H9 (cell line): ENCODE measurements around the gene TUBB6. TPM values are rescaled to one million over a fixed set of nuclear protein-coding genes. Genes with fewer than 3 reads are reported as not detected.

ENCODE experiments used
- DNase-seq: peaks from one replicate; pipeline ENCODE4 v3.0.0-alpha.2; 2017
- H2AFZ ChIP-seq: one replicate; pipeline ENCODE4 v1.6.1; 2013; ENCODE audit warnings: mild to moderate bottlenecking, low read length, control low read depth, moderate library complexity
- H2AK5ac ChIP-seq: 2 replicates; pipeline ENCODE4 v1.6.1; 2013; ENCODE audit warnings: low read length, control low read depth, mixed read lengths; ENCODE audit not compliant: insufficient read length
- H2BK120ac ChIP-seq: one replicate; pipeline ENCODE4 v1.6.1; 2013; ENCODE audit warnings: low read depth, mild to moderate bottlenecking, low read length, control low read depth, inconsistent platforms; ENCODE audit not compliant: poor library complexity, severe bottlenecking
- H2BK12ac ChIP-seq: 2 replicates; pipeline ENCODE4 v1.6.1; 2013; ENCODE audit warnings: low read length, control low read depth, mixed read lengths, low read depth; ENCODE audit not compliant: insufficient read length
- H2BK15ac ChIP-seq: 2 replicates; pipeline ENCODE4 v1.6.1; 2013; ENCODE audit warnings: low read depth, low read length, control low read depth
- H2BK20ac ChIP-seq: one replicate; pipeline ENCODE4 v1.6.1; 2013; ENCODE audit warnings: low read depth, mild to moderate bottlenecking, low read length, control low read depth, inconsistent platforms; ENCODE audit not compliant: poor library complexity, severe bottlenecking
- H2BK5ac ChIP-seq: 2 replicates; pipeline ENCODE4 v1.6.1; 2013; ENCODE audit warnings: low read length, control low read depth, mixed read lengths; ENCODE audit not compliant: insufficient read length
- H3K14ac ChIP-seq: 2 replicates; pipeline ENCODE4 v1.6.1; 2013; ENCODE audit warnings: low read length, control low read depth; ENCODE audit not compliant: insufficient read depth
- H3K18ac ChIP-seq: 2 replicates; pipeline ENCODE4 v1.6.1; 2013; ENCODE audit warnings: low read depth, mild to moderate bottlenecking, mixed read lengths, low read length, control low read depth; ENCODE audit not compliant: insufficient read length
- H3K23ac ChIP-seq: 2 replicates; pipeline ENCODE4 v1.6.1; 2013; ENCODE audit warnings: low read length, control low read depth, mixed read lengths, low read depth; ENCODE audit not compliant: insufficient read length
- H3K23me2 ChIP-seq: 2 replicates; pipeline ENCODE4 v1.6.1; 2013; ENCODE audit warnings: low read depth, mild to moderate bottlenecking, mixed read lengths, low read length, control low read depth; ENCODE audit not compliant: insufficient read length, poor library complexity, severe bottlenecking
- H3K27ac ChIP-seq: 2 replicates; pipeline ENCODE4 v1.5.1; 2013; ENCODE audit warnings: low read length, control low read depth, mixed read lengths, low read depth; ENCODE audit not compliant: insufficient read length
- H3K27me3 ChIP-seq: 2 replicates; pipeline ENCODE4 v1.6.1; 2013; ENCODE audit warnings: low read length, control low read depth, inconsistent platforms; ENCODE audit not compliant: insufficient read depth
- H3K4ac ChIP-seq: 2 replicates; pipeline ENCODE4 v1.6.1; 2013; ENCODE audit warnings: low read depth, mild to moderate bottlenecking, control low read depth, inconsistent platforms, low read length, moderate library complexity
- H3K4me1 ChIP-seq: 2 replicates; pipeline ENCODE4 v1.6.1; 2013; ENCODE audit warnings: low read length, control low read depth, inconsistent platforms; ENCODE audit not compliant: insufficient read depth
- H3K4me2 ChIP-seq: 2 replicates; pipeline ENCODE4 v1.6.1; 2013; ENCODE audit warnings: low read length, control low read depth, mixed read lengths; ENCODE audit not compliant: insufficient read length, insufficient read depth
- H3K56ac ChIP-seq: 2 replicates; pipeline ENCODE4 v1.6.1; 2013; ENCODE audit warnings: low read depth, mild to moderate bottlenecking, mixed read lengths, low read length, control low read depth; ENCODE audit not compliant: insufficient read length
- H3K79me1 ChIP-seq: 2 replicates; pipeline ENCODE4 v1.6.1; 2013; ENCODE audit warnings: low read depth, mild to moderate bottlenecking, moderate library complexity, low read length, control low read depth, inconsistent platforms; ENCODE audit not compliant: insufficient read depth, poor library complexity, severe bottlenecking
- H3K79me2 ChIP-seq: 2 replicates; pipeline ENCODE4 v1.6.1; 2013; ENCODE audit warnings: low read length, control low read depth, inconsistent platforms; ENCODE audit not compliant: insufficient read depth
- H3K9ac ChIP-seq: 2 replicates; pipeline ENCODE4 v1.6.1; 2013; ENCODE audit warnings: low read length, control low read depth, mixed read lengths; ENCODE audit not compliant: insufficient read length; ENCODE audit errors: extremely low read depth
- H3K9me3 ChIP-seq: one replicate; pipeline ENCODE4 v1.6.1; 2013; ENCODE audit warnings: low read depth, low read length, inconsistent platforms; ENCODE audit not compliant: control insufficient read depth
- H3T11ph ChIP-seq: one replicate; pipeline ENCODE4 v1.6.1; 2013; ENCODE audit warnings: mild to moderate bottlenecking, low read length, control low read depth, inconsistent platforms
- H4K20me1 ChIP-seq: one replicate; pipeline ENCODE4 v1.6.1; 2013; ENCODE audit not compliant: control insufficient read depth, insufficient read length, insufficient read depth
- H4K5ac ChIP-seq: 2 replicates; pipeline ENCODE4 v1.6.1; 2013; ENCODE audit warnings: low read depth, mild to moderate bottlenecking, mixed read lengths, low read length, control low read depth; ENCODE audit not compliant: insufficient read length
- H4K8ac ChIP-seq: replicated peaks from 2 replicates; pipeline ENCODE4 v1.6.1; 2013; ENCODE audit warnings: low read length, control low read depth, mixed read lengths, low read depth; ENCODE audit not compliant: insufficient read length
- H4K91ac ChIP-seq: 2 replicates; pipeline ENCODE4 v1.6.1; 2013; ENCODE audit warnings: low read depth, mild to moderate bottlenecking, moderate library complexity, mixed read lengths, low read length, control low read depth; ENCODE audit not compliant: insufficient read length
- H3K27ac Mint-ChIP-seq, 3 experiments: 2 replicates in 2 of 3; 3 replicates in 1 of 3; pipeline ENCODE4 v1.8.0; 2020 to 2021; ENCODE audit warnings: mixed read lengths in 3 of 3, mild to moderate bottlenecking in 1 of 3, moderate library complexity in 1 of 3
- H3K27me3 Mint-ChIP-seq: 2 replicates; pipeline ENCODE4 v1.8.0; 2021; ENCODE audit warnings: low read depth, mild to moderate bottlenecking, moderate library complexity, mixed read lengths
- H3K36me3 Mint-ChIP-seq, 3 experiments: 2 replicates in 2 of 3; 3 replicates in 1 of 3; pipeline ENCODE4 v1.8.0; 2020 to 2021; ENCODE audit warnings: low read depth in 3 of 3, mixed read lengths in 3 of 3; ENCODE audit not compliant: insufficient read depth in 1 of 3
- H3K4me1 Mint-ChIP-seq, 2 experiments: 2 replicates each; pipeline ENCODE4 v1.8.0; 2020; ENCODE audit warnings: mixed read lengths in 2 of 2
- H3K4me3 Mint-ChIP-seq, 2 experiments: 2 replicates in 1 of 2; 3 replicates in 1 of 2; pipeline ENCODE4 v1.8.0; 2020 to 2021; ENCODE audit warnings: mild to moderate bottlenecking in 2 of 2, mixed read lengths in 2 of 2, moderate library complexity in 1 of 2
- H3K9me3 Mint-ChIP-seq, 2 experiments: 2 replicates in 1 of 2; 3 replicates in 1 of 2; pipeline ENCODE4 v1.8.0; 2020; ENCODE audit warnings: mild to moderate bottlenecking in 2 of 2, mixed read lengths in 2 of 2, moderate library complexity in 1 of 2
- WGBS: extraction: QIAGEN DNeasy Blood & Tissue Kit; methylation state at CpG from one replicate; pipeline ENCODE4 v1.1.7; 2013; ENCODE audit warnings: missing lambda C conversion rate, low lambda C conversion rate, mixed read lengths; ENCODE audit not compliant: insufficient read length; ENCODE audit errors: extremely low coverage; 5-methylcytosine and 5-hydroxymethylcytosine counted together
- total RNA-seq: library from RNA; stranded (reverse); gene quantifications from 2 replicates; pipeline ENCODE4 v1.2.1, GENCODE V29; 2021
- TF ChIP-seq, protein P1 (sequence below): fragments of 200-600 bp; sonication (generic); conservative IDR thresholded peaks from 3 replicates; pipeline ENCODE4 v1.8.0; 2021; ENCODE audit warnings: antibody characterized with exemption, mild to moderate bottlenecking

The TUBB6 gene
- total RNA-seq, 1 experiment from 2014 or later, result 134 TPM

DNA sequence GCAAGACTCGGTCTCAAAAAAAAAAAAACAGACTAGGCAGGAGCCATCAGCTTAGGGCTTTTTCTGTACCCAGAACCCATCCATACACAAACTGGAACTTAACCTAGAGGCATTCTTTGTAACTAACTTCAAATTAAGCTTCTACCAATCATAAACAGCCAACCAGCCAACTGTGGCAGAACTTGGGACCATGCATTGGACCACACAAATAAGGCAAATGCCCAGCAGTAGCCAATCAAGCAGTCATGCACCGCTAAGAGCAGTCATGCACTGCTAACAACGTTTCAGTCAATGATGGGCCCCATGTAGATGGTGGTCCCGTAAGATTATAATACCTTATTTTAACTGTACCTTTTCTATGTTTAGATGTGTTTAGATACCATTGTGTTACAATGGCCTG, 22.7 kb downstream of the TUBB6 start:
- DNase-seq, result no peak
- Histone ChIP-seq H3K9ac (no peak overlapping the region), H2BK15ac (no peak overlapping the region), H3K9me3 (no peaks in the 10 kb centered on the region), H2AK5ac (no peak overlapping the region), H2BK12ac (no peak overlapping the region), H4K20me1 (no peaks in the 10 kb centered on the region), H2AFZ (no peak overlapping the region), H2BK120ac (no peak overlapping the region), H3K79me2 (no peaks in the 10 kb centered on the region), H3K18ac (no peak overlapping the region), H4K91ac (no peak overlapping the region), H3K4me2 (no peak overlapping the region), H2BK20ac (no peak overlapping the region), H4K5ac (no peak overlapping the region), H3K4me1 (peaks cover 20% of the 10 kb centered on the region; the same call in 1 of the 2 replicates), H3K4ac (no peak overlapping the region), H3K14ac (no peak overlapping the region), H3K56ac (no peak overlapping the region), H3K23me2 (no peaks in the 10 kb centered on the region), H2BK5ac (no peak overlapping the region), H3K27ac (no peak overlapping the region), H3K23ac (no peak overlapping the region), H3T11ph (no peak overlapping the region), H4K8ac (no peak overlapping the region), H3K79me1 (no peaks in the 10 kb centered on the region), H3K27me3 (no peaks in the 10 kb centered on the region)
- Mint-ChIP-seq H3K4me3 (no peak overlapping the region), H3K36me3 (peaks cover 22 to 52% (median 32%) of the 10 kb centered on the region in 3 experiments; a peak in 6 of 7 replicates), H3K4me1 (peaks cover 33% of the 10 kb centered on the region in 2 experiments), H3K9me3 (no peaks in the 10 kb centered on the region; a peak in 1 of 5 replicates), H3K27ac (0 out of 7 replicates have a peak overlapping the region, but pooled peaks of 1 of the 3 experiments have one; percentile 55), H3K27me3 (no peaks in the 10 kb centered on the region)
- TF ChIP-seq, protein P1, sequence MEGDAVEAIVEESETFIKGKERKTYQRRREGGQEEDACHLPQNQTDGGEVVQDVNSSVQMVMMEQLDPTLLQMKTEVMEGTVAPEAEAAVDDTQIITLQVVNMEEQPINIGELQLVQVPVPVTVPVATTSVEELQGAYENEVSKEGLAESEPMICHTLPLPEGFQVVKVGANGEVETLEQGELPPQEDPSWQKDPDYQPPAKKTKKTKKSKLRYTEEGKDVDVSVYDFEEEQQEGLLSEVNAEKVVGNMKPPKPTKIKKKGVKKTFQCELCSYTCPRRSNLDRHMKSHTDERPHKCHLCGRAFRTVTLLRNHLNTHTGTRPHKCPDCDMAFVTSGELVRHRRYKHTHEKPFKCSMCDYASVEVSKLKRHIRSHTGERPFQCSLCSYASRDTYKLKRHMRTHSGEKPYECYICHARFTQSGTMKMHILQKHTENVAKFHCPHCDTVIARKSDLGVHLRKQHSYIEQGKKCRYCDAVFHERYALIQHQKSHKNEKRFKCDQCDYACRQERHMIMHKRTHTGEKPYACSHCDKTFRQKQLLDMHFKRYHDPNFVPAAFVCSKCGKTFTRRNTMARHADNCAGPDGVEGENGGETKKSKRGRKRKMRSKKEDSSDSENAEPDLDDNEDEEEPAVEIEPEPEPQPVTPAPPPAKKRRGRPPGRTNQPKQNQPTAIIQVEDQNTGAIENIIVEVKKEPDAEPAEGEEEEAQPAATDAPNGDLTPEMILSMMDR, result no peak
- WGBS, result no CpG with 5 or more reads among the region's 4 CpGs
